Epithelial cell of prostate (primary cell): ENCODE results near the gene SEMA3E.
"Not testable (repeated sequence)": the region's sequence is repeated elsewhere in the genome, so short reads cannot be mapped to it uniquely, and the experiment has no call there.

Experiments
- DNase-seq: peaks from one replicate; pipeline ENCODE4 v3.0.0-alpha.2; 2011; ENCODE audit warnings: low read depth, low spot score
- H3K27ac ChIP-seq: fragments of 450-650 bp; 2 replicates; pipeline ENCODE4 v1.5.1; 2017; ENCODE audit warnings: mild to moderate bottlenecking

Gene SEMA3E

DNA sequence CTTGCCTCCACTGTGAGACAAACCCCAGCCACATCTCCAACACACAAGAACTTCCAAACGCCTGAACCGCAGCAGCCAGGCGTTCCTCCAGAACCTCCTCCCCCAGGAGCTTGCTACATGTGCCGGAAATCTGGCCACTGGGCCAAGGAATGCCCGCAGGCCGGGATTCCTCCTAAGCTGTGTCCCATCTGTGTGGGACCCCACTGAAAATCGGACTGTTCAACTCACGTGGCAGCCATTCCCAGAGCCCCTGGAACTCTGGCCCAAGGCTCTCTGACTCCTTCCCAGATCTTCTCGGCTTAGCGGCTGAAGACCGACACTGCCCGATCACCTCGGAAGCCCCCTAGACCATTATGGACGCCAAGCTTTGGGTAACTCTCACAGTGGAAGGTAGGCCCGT is 187.1 kb downstream of the SEMA3E start:
- DNase-seq, H3K27ac ChIP-seq: not testable (repeated sequence)

DNA sequence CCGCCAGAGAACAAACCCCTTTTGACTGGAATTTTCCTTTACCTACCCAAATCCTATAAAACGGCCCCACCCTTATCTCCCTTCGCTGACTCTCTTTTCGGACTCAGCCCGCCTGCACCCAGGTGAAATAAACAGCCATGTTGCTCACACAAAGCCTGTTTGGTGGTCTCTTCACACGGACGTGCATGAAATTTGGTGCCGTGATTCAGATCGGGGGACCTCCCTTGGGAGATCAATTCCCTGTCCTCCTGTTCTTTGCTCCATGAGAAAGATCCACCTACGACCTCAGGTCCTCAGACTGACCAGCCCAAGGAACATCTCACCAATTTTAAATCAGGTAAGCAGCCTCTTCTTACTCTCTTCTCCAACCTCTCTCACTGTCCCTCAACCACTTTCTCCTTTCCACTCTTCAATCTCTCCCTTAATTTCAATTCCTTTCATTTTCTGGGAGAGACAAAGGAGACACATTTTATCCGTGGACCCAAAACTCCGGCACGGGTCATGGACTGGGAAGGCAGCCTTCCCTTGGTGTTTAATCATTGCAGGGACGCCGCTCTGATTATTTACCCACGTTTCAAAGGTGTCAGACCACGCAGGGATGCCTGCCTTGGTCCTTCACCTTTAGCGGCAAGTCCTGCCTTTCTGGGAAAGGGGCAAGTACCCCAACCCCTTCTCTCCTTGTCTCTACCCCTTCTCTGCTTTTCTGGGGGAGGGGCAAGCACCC is 188.8 kb downstream of the SEMA3E start:
- DNase-seq, H3K27ac ChIP-seq: not testable (repeated sequence)

DNA sequence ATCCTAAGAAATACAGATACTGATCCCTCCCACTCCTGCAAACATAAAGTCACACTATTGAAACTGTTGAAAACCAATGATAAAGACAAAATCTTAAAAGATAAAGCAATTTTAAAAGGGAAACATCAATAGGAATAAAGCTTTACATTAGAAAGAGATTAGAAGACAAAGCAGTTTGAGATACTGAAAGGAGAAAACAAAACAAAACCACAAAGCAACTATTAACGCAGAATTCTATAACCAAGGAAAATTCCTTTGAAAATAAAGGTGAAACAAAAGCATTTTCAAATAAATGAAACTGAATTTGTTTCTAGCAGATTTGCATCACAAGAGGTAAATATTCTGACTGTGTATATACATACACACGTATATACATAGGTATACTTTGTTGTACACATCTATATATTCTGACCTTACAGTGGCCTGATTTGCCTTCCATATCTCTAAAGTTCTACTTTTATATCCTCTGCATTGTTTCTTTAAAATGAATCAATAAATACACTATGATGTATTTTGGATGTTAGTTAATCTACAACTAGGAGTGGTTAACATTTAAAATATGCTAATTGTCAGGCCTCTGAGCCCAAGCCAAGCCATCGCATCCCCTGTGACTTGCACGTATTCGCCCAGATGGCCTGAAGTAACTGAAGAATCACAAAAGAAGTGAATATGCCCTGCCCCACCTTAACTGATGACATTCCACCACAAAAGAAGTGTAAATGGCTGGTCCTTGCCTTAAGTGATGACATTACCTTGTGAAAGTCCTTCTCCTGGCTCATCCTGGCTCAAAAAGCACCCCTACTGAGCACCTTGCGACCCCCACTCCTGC is 189.6 kb downstream of the SEMA3E start:
- H3K27ac ChIP-seq, DNase-seq: not testable (repeated sequence)

DNA sequence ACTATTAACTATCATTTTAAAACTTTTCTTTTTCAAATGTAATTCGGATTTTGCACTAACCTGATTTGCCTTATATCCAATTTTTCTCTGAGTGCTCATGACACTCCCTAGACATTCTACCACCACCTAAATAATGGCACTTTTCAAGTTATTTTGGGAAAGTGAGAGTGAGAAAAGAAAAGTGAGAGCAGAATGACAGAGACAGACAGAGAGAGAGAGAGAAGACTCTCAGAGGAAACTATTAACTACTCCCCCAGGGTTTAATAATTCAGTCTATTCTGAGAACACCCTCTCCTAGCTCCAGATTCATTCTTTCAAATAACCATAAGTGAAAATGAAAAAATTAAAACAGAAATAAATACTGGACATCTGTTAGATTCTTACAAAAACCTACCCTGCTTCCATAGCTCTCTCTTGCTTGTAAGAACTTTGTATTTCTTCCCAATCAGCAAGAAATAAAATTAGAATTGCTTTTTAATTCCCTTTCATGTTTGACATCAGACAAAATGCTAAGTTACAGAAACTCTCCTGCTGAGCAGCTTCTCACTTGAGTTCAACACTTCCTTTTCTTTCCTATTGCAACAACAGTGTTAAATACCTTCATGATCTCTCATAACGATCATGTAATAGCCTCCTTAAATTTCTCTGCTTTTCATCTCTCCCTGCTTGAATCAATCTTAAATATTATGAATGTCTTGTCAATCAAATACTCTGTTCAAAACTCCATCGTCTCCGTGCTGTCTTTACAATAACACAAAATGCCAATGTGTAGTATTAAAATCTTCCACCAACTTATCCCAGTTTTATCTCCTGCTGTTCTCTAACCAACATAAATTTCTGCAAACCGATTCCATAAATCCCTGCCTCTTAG is 191.7 kb downstream of the SEMA3E start:
- no peak overlapping the region for H3K27ac ChIP-seq
- DNase-seq = no peak

DNA sequence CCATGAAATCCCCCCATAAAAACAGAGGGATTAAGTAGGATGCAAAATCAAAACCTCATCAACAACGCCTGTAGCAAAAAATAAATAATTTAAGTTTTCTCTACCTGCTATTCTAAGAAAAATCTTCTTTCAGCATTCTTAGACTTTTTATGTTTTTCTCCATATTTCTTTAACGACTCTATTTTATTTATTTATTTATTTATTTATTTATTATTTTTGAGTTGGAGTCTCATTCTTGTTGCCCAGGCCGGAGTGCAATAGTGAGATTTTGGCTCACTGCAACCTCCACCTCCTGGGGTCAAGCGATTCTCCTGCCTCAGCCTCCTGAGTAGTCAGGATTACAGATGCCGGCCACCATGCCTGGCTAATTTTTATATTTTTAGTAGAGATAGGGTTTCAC is 192.5 kb downstream of the SEMA3E start:
- no peak overlapping the region for H3K27ac ChIP-seq

DNA sequence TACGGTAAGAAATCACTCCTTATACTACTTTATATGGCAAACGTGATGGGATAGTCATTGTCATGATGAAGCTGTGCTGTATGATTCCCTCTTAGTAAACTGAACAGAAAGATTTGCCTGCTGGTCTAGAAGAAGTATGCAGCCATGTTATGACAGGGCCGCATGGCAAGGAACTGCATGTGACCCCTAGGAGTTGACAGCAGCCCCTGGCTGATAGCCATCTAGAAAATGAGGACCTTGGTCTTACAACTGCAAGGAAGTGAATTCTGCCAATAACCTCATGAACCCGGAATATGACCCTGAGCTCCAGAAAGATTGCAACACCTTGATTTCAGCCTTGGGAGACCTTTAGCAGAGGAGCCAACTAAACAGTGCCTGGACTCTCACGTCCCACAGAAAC is 193.3 kb downstream of the SEMA3E start:
- no peak overlapping the region for H3K27ac ChIP-seq
- DNase-seq = no peak

More for the DNA sequence above, 192.5 kb downstream of the SEMA3E start:
- DNase-seq = no peak

DNA sequence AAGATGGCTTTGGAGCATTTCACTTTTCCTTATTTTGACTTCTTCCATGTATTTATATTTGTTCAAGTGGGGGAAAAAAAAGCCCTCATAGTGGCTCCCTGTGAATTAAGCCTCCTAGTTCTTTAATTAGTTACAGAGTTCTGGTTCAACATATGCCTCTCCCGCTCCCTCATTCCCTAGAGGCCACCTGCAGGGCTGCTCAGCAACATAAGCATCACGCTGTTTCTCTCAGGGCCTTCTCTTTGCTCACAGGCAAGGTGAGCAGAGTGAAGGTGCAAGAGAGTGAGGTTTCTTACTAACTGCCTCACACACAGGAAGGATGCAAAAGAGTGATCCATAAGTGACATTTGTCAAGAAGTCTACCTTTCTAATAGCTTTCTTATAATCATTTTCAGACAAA is 196.7 kb downstream of the SEMA3E start:
- DNase-seq = no peak
- no peak overlapping the region for H3K27ac ChIP-seq

DNA sequence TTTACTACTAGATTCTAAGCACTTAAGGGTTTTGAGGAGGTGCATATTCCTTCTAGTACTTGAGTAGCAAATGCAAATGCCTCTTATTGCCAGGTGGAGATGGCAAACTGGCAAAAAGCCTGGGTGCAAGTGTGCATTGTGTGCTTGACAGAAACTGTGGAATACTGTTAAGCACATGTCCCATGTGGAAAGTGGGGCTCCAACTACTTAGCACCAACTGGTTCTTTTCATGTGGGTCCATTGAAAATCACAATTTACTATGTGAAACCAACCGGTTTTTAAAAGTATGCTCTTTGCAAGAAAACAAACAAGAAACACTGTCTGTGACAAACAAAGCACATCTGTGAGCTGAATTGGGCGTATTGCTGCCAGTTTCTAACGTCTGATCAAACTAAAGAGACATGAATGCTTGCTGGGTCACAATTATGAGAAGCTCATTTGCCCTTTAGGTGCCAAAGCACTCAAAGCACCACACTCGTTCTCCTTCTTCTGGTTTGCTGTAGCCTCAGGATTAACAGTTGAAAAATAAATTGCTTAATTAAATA is 197.4 kb downstream of the SEMA3E start:
- H3K27ac ChIP-seq = no peak overlapping the region
- no peak for DNase-seq

DNA sequence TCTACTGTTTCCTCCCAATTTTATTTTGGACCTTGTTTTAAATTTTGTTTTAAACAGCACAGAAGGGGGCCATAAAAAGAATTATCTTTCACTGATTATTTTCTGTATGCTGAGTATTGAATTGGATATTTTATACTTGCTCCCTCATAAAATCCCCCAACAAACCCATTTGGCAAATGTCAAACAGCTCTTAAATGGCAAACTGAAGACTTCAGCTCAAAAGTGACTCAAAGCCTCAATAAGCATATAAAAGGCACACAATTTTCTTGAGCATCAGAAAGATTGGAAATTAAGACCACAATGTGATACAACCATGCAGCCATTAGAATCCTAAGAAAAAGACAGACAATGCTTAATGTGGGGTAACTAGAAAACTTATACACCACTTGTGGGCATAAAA is 199.2 kb downstream of the SEMA3E start:
- no peak overlapping the region for H3K27ac ChIP-seq
- no peak for DNase-seq

DNA sequence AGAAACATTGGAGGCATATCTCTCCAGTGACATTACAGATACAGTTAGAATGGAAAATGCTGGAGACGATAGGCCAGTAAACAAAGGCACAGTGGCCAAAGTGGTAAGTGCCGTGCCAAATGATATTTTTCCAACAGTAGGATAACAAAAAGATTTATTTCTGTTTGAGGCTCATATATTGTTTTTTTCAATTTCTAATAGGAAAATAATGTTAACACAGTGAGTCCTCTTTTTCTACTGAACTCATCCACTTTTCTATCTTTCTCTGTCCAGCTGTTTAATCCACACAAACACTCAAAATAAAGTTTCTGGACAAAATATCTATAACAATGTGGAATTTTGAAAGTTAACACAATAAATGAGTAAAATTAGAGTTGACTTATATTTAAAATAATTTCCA is 201.3 kb downstream of the SEMA3E start:
- no peak overlapping the region for H3K27ac ChIP-seq
- no peak for DNase-seq

DNA sequence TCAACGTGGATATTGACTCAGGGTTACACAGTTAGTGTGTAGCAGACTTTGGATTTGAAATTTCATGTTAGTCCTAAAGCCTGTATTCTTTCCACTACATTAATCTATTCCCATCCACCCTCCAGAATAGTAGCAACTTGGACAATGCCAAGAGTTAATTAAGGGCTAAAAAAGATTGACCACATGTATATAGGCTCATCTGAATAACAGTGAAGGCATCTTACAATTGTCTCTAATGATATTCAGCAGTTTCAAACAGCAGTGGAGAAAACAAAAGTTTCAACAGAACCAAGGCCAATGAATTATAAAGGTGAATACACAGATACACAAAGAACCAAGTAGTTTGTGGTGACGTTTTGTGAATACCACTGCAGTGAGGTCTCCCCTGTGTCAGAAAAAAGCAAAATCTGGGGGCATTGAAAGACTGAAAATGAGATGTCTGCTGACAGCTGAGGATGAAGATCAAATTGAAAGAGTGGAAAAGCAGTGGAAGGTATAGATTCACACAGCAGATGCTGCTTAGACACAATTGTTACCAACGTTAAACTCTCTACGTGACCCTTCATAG is 202.8 kb downstream of the SEMA3E start:
- no peak for DNase-seq
- H3K27ac ChIP-seq = no peak overlapping the region

DNA sequence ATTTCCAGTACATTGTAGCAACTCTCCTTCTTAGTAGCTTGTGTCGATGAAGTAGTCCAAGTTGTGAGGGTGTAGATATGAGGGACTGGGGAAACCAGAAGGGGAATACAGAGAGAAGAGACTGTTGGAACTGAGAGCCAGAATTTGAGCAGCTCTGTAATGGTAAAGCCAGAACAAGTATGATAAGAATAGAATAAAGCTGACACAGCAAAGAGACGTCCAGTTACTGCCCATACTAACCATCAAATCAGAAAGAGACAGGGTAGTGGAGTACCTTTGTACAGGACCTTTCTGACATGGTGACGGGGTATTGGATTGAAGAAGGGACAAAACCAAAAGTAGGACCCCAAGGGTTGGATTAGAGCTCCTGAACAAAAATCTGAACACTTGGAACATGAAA is 206.0 kb downstream of the SEMA3E start:
- H3K27ac ChIP-seq = no peak overlapping the region
- DNase-seq = no peak

DNA sequence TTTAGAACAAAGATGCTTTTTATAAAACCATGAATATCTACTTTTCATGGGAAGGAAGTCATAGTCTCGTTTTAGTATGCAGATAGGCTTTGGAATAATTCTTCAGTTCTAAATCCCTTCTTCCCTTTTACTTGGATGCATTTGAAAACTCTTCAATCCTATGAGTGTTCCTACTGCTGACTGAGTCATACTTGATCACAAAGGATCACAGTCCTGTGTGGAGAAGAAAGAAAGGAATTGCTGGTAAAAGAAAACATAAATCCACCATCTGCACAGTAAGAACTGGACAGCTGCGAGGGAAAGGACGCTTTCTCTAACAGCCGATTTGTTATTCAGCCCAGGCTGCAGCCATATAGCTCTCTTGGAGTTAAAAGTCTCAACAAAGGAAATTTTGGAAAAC is 209.9 kb downstream of the SEMA3E start:
- H3K27ac ChIP-seq = no peak overlapping the region
- DNase-seq = no peak

DNA sequence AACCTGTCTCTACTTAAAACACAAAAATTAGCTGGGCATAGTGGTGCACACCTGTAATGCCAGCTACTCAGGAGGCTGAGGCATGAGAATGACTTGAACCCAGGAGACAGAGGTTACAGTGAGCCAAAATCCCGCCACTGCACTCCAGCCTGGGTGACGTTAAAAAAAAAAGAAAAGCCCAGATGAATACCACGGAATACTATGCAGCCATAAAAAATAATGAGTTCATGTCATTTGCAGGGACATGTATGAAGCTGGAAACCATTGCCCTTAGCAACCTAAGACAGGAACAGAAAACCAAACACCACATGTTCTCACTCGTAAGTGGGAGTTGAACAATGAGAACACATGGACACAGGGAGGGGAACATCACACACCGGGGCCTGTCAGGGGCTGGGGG is 218.7 kb downstream of the SEMA3E start:
- not testable (repeated sequence) for DNase-seq, H3K27ac ChIP-seq

DNA sequence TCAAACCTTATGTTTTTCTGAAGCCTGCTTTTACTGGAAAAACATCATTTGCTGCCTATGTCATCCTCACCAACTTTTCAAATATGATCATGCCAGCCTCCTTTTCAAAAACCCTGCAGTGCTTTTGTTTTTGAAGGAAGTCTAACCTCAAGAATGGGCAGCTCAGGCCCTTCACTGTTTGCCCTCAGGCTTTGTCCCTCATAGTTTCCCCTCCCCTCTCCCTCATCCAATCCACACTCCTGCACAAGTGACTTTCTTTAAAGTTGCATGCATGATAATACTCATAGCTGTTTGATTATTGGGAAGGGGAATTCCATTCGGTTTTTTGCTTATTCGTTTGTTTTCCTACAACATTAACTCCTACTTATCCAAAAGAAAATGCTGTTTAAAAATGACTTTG is 219.4 kb downstream of the SEMA3E start:
- H3K27ac ChIP-seq = no peak overlapping the region
- DNase-seq = no peak

DNA sequence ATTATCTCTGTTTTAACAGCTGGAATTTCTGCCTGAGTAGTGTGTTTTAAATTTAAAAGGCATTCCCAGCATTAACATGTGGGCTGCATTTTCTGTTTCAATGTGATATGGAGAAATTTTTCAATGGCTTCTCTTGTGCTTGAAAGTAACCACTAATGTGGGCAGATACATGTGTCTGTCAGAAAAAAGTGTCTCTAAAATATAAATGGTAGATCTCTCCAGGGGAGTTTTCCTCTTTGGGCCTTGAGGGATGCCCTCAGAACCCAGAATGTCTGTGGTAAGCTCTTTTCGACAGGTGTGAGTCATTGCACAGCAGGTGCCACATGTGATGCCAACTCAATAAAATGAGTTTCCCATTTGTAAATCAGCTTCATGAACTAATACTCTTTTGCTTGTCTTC is 221.1 kb downstream of the SEMA3E start:
- no peak for DNase-seq
- no peak overlapping the region for H3K27ac ChIP-seq

DNA sequence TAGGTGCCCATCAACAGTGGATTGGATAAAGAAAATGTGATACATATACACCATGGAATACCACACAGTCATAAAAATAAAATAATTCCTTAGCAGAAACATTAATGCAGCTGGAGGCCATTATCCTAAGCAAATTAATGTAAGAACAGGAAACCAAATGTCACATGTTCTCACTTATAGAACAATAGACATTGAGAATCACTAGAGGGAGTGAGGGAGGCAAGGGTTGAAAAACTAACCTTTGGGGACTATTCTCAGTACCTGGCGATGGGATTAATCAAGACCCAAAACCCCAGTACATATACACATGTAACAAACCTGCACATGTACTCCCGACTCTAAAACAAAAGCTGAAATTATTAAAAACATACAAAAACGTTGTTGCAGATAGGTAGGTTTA is 222.6 kb downstream of the SEMA3E start:
- H3K27ac ChIP-seq = no peak overlapping the region
- no peak for DNase-seq

DNA sequence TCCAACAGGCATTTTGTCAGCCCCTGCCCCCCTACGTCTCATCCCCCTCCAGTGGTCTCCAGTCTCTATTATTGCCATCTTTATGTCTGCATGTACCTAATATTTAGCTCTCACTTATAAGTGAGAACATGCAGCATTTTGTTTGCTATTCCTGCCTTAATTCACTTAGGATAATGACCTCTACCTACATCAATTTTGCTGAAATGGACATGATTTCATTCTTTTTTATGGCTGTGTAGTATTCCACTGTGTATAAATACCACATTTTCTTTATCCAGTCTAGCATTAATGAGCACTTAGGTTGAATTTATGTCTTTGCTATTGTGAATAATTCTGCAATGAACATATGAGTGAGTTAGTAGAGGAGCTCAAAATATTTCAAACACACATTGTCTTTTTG is 229.9 kb downstream of the SEMA3E start:
- no peak for DNase-seq

DNA sequence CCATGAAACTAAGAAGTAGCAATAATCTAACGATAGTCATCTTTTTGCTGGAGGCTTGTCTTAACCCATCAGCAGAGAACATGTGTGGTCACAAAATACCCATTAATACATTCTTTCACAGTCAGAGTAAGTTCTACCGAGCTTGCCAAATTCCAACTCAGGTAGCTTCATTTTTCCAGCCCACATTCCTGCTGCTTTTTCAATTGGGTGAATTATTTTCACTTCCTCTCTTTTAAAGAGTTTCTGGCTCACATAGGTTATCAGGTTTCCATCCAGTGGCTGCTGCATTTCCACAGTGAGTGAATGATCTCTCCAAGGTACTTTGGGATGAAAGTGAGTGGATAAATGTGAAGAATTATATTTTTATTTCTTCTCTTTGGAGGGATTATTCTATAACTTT is 233.1 kb downstream of the SEMA3E start:
- H3K27ac ChIP-seq = no peak overlapping the region
- peak; percentile 8 for DNase-seq

More for the DNA sequence above, 229.9 kb downstream of the SEMA3E start:
- no peak overlapping the region for H3K27ac ChIP-seq

DNA sequence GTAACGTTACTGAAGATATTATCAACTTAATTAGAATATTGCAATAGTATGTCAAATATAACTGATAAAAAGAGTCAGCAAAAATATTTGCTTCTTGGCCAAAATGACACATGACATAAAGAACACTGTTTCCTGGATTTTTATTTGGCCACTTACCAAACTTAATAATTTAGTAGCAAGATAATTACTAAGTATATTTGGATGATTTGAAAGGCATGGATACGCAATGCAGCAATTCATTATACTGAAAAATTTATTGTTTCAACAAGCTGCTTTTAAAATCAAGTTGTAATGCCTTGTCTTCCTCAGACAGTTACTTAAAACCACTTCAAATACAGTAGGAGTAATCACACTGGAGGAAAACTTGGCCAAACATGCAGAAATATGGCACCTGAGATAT is 234.0 kb downstream of the SEMA3E start:
- DNase-seq = no peak
- no peak overlapping the region for H3K27ac ChIP-seq
